Measurements from ENCODE around the gene CDC37L1. TPM values are rescaled to one million over a fixed set of nuclear protein-coding genes. Genes with fewer than 3 reads are reported as not detected.

The CDC37L1 gene
- total RNA-seq, 1 donor from 2014 or later, result 23.8 TPM

DNA sequence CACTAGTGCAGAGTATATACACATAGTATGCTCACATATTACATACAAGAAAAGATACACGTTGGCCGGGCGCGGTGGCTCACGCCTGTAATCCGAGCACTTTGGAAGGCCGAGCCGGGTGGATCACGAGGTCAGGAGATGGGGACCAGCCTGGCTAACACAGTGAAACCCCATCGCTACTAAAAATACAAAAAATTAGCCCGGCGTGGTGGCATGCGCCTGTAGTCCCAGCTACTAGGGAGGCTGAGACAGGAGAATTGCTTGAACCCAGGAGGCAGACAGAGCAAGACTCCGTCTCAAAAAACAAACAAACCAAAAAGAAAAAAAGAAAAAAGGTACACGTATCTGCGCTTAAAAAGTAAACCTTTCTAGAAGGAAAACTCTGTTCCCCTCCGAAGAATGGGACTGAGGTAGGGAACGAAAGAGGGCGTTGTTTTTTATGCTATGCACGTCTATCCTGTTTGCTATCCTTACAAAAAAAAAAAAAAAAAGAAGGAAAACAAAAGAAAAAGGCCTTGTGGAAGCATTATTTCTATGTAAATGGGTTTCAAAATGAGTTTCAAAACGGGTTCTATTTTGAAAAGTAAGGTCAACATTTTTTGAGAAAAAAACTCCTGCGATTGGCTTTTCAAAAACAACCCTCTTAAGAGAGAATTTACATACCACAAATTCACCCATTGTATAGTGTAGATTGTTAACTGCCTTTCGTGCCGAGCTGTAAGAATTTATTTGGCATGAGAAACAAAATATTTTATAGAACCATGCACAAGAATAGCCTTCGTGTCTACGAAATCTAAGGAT, 60.4 kb downstream of the CDC37L1 start:
- Histone ChIP-seq H3K4me1 (peaks cover 31% of the 10 kb centered on the region), H3K9me3 (no peaks in the 10 kb centered on the region), H3K36me3 (no peaks in the 10 kb centered on the region), H3K27ac (peak overlapping the region; percentile 98), H3K27me3 (no peaks in the 10 kb centered on the region), H3K4me3 (peak overlapping the region; percentile 98 to 99)
- no peak for DNase-seq (ENCODE audit: extremely low spot score in 2 of 2)
- TF ChIP-seq, protein P1, sequence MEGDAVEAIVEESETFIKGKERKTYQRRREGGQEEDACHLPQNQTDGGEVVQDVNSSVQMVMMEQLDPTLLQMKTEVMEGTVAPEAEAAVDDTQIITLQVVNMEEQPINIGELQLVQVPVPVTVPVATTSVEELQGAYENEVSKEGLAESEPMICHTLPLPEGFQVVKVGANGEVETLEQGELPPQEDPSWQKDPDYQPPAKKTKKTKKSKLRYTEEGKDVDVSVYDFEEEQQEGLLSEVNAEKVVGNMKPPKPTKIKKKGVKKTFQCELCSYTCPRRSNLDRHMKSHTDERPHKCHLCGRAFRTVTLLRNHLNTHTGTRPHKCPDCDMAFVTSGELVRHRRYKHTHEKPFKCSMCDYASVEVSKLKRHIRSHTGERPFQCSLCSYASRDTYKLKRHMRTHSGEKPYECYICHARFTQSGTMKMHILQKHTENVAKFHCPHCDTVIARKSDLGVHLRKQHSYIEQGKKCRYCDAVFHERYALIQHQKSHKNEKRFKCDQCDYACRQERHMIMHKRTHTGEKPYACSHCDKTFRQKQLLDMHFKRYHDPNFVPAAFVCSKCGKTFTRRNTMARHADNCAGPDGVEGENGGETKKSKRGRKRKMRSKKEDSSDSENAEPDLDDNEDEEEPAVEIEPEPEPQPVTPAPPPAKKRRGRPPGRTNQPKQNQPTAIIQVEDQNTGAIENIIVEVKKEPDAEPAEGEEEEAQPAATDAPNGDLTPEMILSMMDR (IDR thresholded peaks at IDR 0.05), result no peak
- intact Hi-C loops (cut with DNase I), result loop anchor here (5.0 kb wide), 1 partner anchor 57 kb away; no protein-coding TSS in a partner anchor

DNA sequence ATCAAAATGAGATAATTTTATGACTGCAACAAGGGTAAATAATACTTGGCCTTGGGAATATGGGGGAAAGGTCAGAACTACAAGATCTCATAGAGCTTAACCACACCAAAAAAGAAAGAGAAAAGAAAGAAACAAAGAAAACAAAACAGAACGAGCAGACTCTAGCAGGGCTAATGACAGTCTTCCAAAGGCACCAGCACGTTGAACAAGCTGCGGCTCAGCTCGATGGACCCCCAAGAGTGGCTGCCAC, 60.9 kb downstream of the CDC37L1 start:
- Histone ChIP-seq H3K9me3 (no peaks in the 10 kb centered on the region), H3K27ac (peak overlapping the region; percentile 98), H3K4me3 (peak overlapping the region; percentile 98 to 99), H3K4me1 (peaks cover 31% of the 10 kb centered on the region), H3K27me3 (no peaks in the 10 kb centered on the region), H3K36me3 (no peaks in the 10 kb centered on the region)
- no peak for TF ChIP-seq POLR2AphosphoS5 (IDR thresholded peaks at IDR 0.05; ENCODE audit: insufficient read depth in 1 of 2, low read depth in 1 of 2)
- no peak for TF ChIP-seq POLR2A (IDR thresholded peaks at IDR 0.05)
- TF ChIP-seq, protein P1 (IDR thresholded peaks at IDR 0.05), result no peak
- DNase-seq (ENCODE audit: extremely low spot score in 2 of 2), result no peak
- intact Hi-C loops (cut with DNase I), result loop anchor here (5.0 kb wide), 1 partner anchor 58 kb away; no protein-coding TSS in a partner anchor

DNA sequence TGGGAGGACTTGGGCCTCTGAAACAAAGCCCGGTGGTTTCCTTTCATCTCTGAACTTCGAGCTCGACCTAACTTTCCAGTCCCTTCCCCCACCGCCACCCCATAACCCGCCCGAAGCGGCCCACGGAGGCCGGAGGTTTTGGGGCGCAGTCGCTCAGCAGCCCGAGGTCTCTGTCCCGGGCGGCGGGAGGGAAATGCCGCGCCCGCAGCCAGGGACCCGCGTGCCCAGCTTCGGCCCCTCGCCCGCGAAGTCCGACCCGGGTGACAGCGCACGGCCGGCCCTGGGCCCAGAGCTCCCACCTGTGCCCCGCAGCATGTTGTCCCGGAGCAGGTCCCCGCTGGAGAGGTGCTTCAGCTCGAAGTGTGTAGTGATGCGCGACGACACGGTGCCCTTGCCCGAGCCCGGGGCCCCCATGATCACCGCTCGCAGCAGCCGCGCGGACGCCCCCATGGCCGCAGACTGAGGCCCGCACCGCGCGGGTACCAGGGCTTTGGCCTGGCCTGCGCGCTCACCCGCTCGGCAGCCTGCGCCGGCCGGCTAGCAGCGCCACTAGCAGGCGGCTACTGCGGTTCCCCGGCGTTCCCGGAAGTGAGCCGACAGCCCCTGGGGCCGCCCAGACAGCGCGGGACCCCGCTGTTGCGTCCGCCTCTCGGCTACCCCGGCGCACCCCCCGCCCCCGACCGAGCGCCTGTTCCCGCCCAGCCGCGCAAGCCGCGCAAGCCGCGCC, 61.4 kb downstream of the CDC37L1 start, which contains the start of gene AK3:
TSS of gene AK3 (minus strand) at position 565 of the 727 bp plus-strand sequence. CDS start at position 450, 115 bp downstream.
- no peaks in the 10 kb centered on the region for H3K9me3 ChIP-seq
- H3K4me1 ChIP-seq, result peaks cover 31% of the 10 kb centered on the region
- intact Hi-C loops (cut with DNase I), result loop anchor here (5.0 kb wide), 1 partner anchor 58 kb away; no protein-coding TSS in a partner anchor
- peak in 1 of 2 donors; percentile 90 for DNase-seq (ENCODE audit: extremely low spot score in 2 of 2)
- H3K36me3 ChIP-seq, result no peaks in the 10 kb centered on the region
- TF ChIP-seq, protein P1 (IDR thresholded peaks at IDR 0.05), result no peak
- peak in 1 of 2 donors; percentile 60 for TF ChIP-seq POLR2AphosphoS5 (IDR thresholded peaks at IDR 0.05; ENCODE audit: insufficient read depth in 1 of 2, low read depth in 1 of 2)
- TF ChIP-seq POLR2A (IDR thresholded peaks at IDR 0.05), result peak in 1 of 2 donors; percentile 84
- peak within 1 kb of the TSS; percentile 98 for H3K27ac ChIP-seq
- H3K4me3 ChIP-seq, result peak within 1 kb of the TSS; percentile 98 to 99
- no peaks in the 10 kb centered on the region for H3K27me3 ChIP-seq

DNA sequence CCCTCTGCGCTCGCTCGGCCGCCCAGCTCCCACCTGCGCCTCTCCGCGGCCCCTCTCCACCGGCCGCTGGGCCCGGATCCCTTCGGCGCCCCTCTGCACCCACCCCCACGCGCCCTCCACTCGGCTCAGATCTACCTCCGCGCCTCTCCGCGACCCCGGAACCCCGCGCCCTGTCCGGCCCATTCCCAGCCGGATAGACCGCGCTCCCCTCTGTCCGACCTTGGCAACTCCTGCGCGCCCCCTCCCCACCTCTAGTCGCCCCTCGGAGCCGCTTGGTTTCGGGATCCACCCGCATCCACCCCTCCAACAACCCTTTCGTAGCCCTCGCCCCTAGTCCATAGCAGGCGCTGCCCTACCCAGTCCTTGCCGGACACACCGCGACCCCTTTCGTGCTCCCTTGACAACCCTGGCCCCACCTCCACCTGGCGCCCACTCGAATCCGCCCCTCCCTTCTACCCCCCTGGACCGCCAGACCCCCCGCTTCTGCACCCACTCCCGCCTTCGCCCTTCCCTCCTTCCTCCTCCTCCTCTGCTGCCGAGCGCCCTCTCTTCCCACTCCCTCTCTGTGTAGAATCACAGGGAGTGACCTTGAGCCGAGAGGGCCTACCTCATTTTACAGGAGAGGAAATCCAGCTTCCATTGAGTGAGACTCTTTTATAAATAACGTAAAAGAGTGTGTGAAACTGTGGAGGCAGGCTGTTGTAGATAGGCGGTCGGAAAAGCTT, 62.2 kb downstream of the CDC37L1 start:
- H3K9me3 ChIP-seq, result no peaks in the 10 kb centered on the region
- H3K4me1 ChIP-seq, result peaks cover 31% of the 10 kb centered on the region
- peak overlapping the region; percentile 98 for H3K27ac ChIP-seq
- peak in 1 of 2 donors; percentile 88 for DNase-seq (ENCODE audit: extremely low spot score in 2 of 2)
- no peaks in the 10 kb centered on the region for H3K27me3 ChIP-seq
- H3K36me3 ChIP-seq, result no peaks in the 10 kb centered on the region
- H3K4me3 ChIP-seq, result peak overlapping the region; percentile 98 to 99
- intact Hi-C loops (cut with DNase I), result loop anchor here (5.0 kb wide), 1 partner anchor 59 kb away; no protein-coding TSS in a partner anchor
- TF ChIP-seq POLR2A (IDR thresholded peaks at IDR 0.05), result no peak
- TF ChIP-seq POLR2AphosphoS5 (IDR thresholded peaks at IDR 0.05; ENCODE audit: insufficient read depth in 1 of 2, low read depth in 1 of 2), result no peak
- TF ChIP-seq, protein P1 (IDR thresholded peaks at IDR 0.05), result no peak

Data from vagina (tissue), 2 donors.